Endothelial cell (in vitro differentiated cells): Measurements from ENCODE around the gene PLA2G4F. TPM values are rescaled to one million over a fixed set of nuclear protein-coding genes. Genes with fewer than 3 reads are reported as not detected.

Experiments
- DNase-seq: peaks from one replicate; pipeline ENCODE4 v3.0.0; 2021; ENCODE audit warnings: low spot score
- H3K27ac Mint-ChIP-seq: one replicate; pipeline ENCODE4 v1.8.0; 2021; ENCODE audit warnings: mixed read lengths, inconsistent platforms; ENCODE audit not compliant: unreplicated experiment
- H3K27me3 Mint-ChIP-seq: one replicate; pipeline ENCODE4 v1.8.0; 2021; ENCODE audit warnings: mild to moderate bottlenecking, moderate library complexity, mixed read lengths, inconsistent platforms; ENCODE audit not compliant: unreplicated experiment
- H3K36me3 Mint-ChIP-seq: one replicate; pipeline ENCODE4 v1.8.0; 2021; ENCODE audit warnings: mild to moderate bottlenecking, low read depth, mixed read lengths, inconsistent platforms; ENCODE audit not compliant: unreplicated experiment
- H3K4me1 Mint-ChIP-seq: one replicate; pipeline ENCODE4 v1.8.0; 2021; ENCODE audit warnings: mild to moderate bottlenecking, mixed read lengths, inconsistent platforms; ENCODE audit not compliant: unreplicated experiment
- H3K4me3 Mint-ChIP-seq: one replicate; pipeline ENCODE4 v1.8.0; 2021; ENCODE audit warnings: mild to moderate bottlenecking, mixed read lengths, inconsistent platforms; ENCODE audit not compliant: unreplicated experiment
- H3K9me3 Mint-ChIP-seq: one replicate; pipeline ENCODE4 v1.8.0; 2021; ENCODE audit warnings: mixed read lengths, inconsistent platforms; ENCODE audit not compliant: unreplicated experiment
- CTCF ChIP-seq: fragments of 200-600 bp; sonication (generic); IDR thresholded peaks from one replicate; pipeline ENCODE4 v1.5.0; 2021; ENCODE audit warnings: antibody characterized with exemption; ENCODE audit not compliant: unreplicated experiment
- total RNA-seq: library from RNA; stranded (reverse); fragmentation: NEBNext Ultra II Directional; extraction: Animal tissue kit (Norgen Biotek cat#: 25700); gene quantifications from one replicate; pipeline ENCODE4 v1.2.1, GENCODE V29; 2021; ENCODE audit not compliant: unreplicated experiment

PLA2G4F gene
- total RNA-seq, 1 donor from 2014 or later = not detected

GRCh38 chr15:42159381-42160015 is 3.1 kb upstream of the PLA2G4F start:
- Mint-ChIP-seq H3K9me3 (no peaks in the 10 kb centered on the region), H3K27me3 (peaks cover 4% of the 10 kb centered on the region), H3K36me3 (peaks cover 55% of the 10 kb centered on the region), H3K4me1 (peaks cover 6% of the 10 kb centered on the region), H3K4me3 (no peak overlapping the region), H3K27ac (no peak overlapping the region)
- TF ChIP-seq CTCF = no peak
- no peak for DNase-seq

- peaks cover 6% of the 10 kb centered on the region for H3K4me1 Mint-ChIP-seq
- H3K4me3 Mint-ChIP-seq = no peak overlapping the region
- DNase-seq = no peak
- no peak overlapping the region for H3K27ac Mint-ChIP-seq
- peaks cover 7% of the 10 kb centered on the region for H3K27me3 Mint-ChIP-seq
- TF ChIP-seq CTCF = no peak
- H3K9me3 Mint-ChIP-seq = no peaks in the 10 kb centered on the region
- H3K36me3 Mint-ChIP-seq = peaks cover 52% of the 10 kb centered on the region
Measured at GRCh38 chr15:42158941-42159340, 2.5 kb upstream of the PLA2G4F start.

GRCh38 chr15:42157981-42158765 is 1.7 kb upstream of the PLA2G4F start:
- Mint-ChIP-seq H3K27me3 (peaks cover 9% of the 10 kb centered on the region), H3K36me3 (peaks cover 45% of the 10 kb centered on the region), H3K4me1 (peaks cover 6% of the 10 kb centered on the region), H3K9me3 (no peaks in the 10 kb centered on the region), H3K4me3 (peak overlapping the region; percentile 32), H3K27ac (no peak overlapping the region)
- TF ChIP-seq CTCF = no peak
- DNase-seq = no peak

GRCh38 chr15:42157381-42157780 is 945 bp upstream of the PLA2G4F start:
- Mint-ChIP-seq H3K27ac (no peak overlapping the region), H3K27me3 (peaks cover 9% of the 10 kb centered on the region)

More at GRCh38 chr15:42157381-42157780, 945 bp upstream of the PLA2G4F start:
- TF ChIP-seq CTCF = no peak
- Mint-ChIP-seq H3K9me3 (no peaks in the 10 kb centered on the region), H3K4me3 (no peak overlapping the region), H3K36me3 (peaks cover 37% of the 10 kb centered on the region), H3K4me1 (peaks cover 6% of the 10 kb centered on the region)
- no peak for DNase-seq
